Astrocyte (in vitro differentiated cells and primary cell): ENCODE measurements around the gene ZBTB33. TPM values are rescaled to one million over a fixed set of nuclear protein-coding genes. Genes with fewer than 3 reads are reported as not detected.
A peak's percentile ranks its signal among the peaks of the same experiment; 100 is the strongest.

ENCODE experiments used
- DNase-seq: peaks from one replicate; pipeline ENCODE4 v3.0.0-alpha.2; 2010; ENCODE audit warnings: low read depth
- FAIRE-seq: peaks from 2 replicates; lab custom pipeline; 2011; peaks lifted over from hg19 to GRCh38; lab: Jason Lieb, UNC
- H2AFZ ChIP-seq: 2 replicates; pipeline ENCODE4 v1.6.0; 2012; ENCODE audit warnings: low read depth, low read length, inconsistent platforms
- H3K27ac ChIP-seq: 2 replicates; pipeline ENCODE4 v1.5.1; 2011; ENCODE audit warnings: low read depth, low read length, inconsistent platforms
- H3K27me3 ChIP-seq: 2 replicates; pipeline ENCODE4 v1.6.0; 2011; ENCODE audit warnings: low read length, inconsistent platforms; ENCODE audit not compliant: insufficient read depth
- H3K36me3 ChIP-seq: 2 replicates; pipeline ENCODE4 v1.5.1; 2011; ENCODE audit warnings: low read length, inconsistent platforms; ENCODE audit not compliant: insufficient read depth
- H3K4me1 ChIP-seq: 2 replicates; pipeline ENCODE4 v1.5.1; 2011; ENCODE audit warnings: low read length, inconsistent platforms; ENCODE audit not compliant: insufficient read depth
- H3K4me2 ChIP-seq: 2 replicates; pipeline ENCODE4 v1.6.0; 2012; ENCODE audit warnings: low read length, inconsistent platforms
- H3K4me3 ChIP-seq: 2 replicates; pipeline ENCODE4 v1.5.1; 2011; ENCODE audit warnings: low read depth, mild to moderate bottlenecking, low read length, inconsistent platforms; ENCODE audit not compliant: insufficient read depth
- H3K79me2 ChIP-seq: 2 replicates; pipeline ENCODE4 v1.6.0; 2012; ENCODE audit warnings: mild to moderate bottlenecking, low read length, inconsistent platforms; ENCODE audit not compliant: insufficient read depth
- H3K9ac ChIP-seq: 2 replicates; pipeline ENCODE4 v1.6.0; 2012; ENCODE audit warnings: mild to moderate bottlenecking, low read length, inconsistent platforms
- H3K9me3 ChIP-seq: 2 replicates; pipeline ENCODE4 v1.5.1; 2012; ENCODE audit warnings: low read depth, mild to moderate bottlenecking, low read length, inconsistent platforms; ENCODE audit not compliant: insufficient read depth
- H4K20me1 ChIP-seq: 2 replicates; pipeline ENCODE4 v1.6.0; 2012; ENCODE audit warnings: low read length, inconsistent platforms; ENCODE audit not compliant: insufficient read depth
- H3K27ac Mint-ChIP-seq: one replicate; pipeline ENCODE4 v1.8.0; 2021; ENCODE audit warnings: mild to moderate bottlenecking, mixed read lengths; ENCODE audit not compliant: unreplicated experiment
- H3K27me3 Mint-ChIP-seq: one replicate; pipeline ENCODE4 v1.8.0; 2021; ENCODE audit warnings: low read depth, mixed read lengths; ENCODE audit not compliant: unreplicated experiment
- H3K36me3 Mint-ChIP-seq: one replicate; pipeline ENCODE4 v1.8.0; 2021; ENCODE audit warnings: low read depth, mixed read lengths; ENCODE audit not compliant: unreplicated experiment
- H3K4me1 Mint-ChIP-seq: one replicate; pipeline ENCODE4 v1.8.0; 2021; ENCODE audit warnings: low read depth, mixed read lengths; ENCODE audit not compliant: unreplicated experiment
- H3K4me3 Mint-ChIP-seq: one replicate; pipeline ENCODE4 v1.8.0; 2021; ENCODE audit warnings: mild to moderate bottlenecking, moderate library complexity, mixed read lengths; ENCODE audit not compliant: unreplicated experiment
- H3K9me3 Mint-ChIP-seq: one replicate; pipeline ENCODE4 v1.8.0; 2021; ENCODE audit warnings: mild to moderate bottlenecking, mixed read lengths; ENCODE audit not compliant: unreplicated experiment
- EZH2 ChIP-seq: IDR thresholded peaks from 2 replicates; pipeline ENCODE4 v1.6.1; 2012; ENCODE audit warnings: mild to moderate bottlenecking, low read length, inconsistent platforms; ENCODE audit not compliant: insufficient read depth
- total RNA-seq: library from RNA; stranded (reverse); gene quantifications from 2 replicates; pipeline ENCODE4 v1.2.1, GENCODE V29; 2021
- TF ChIP-seq, protein P1 (sequence below): IDR thresholded peaks from 2 replicates; pipeline ENCODE4 v1.5.1; 2011; ENCODE audit warnings: low read depth, mild to moderate bottlenecking, inconsistent platforms, low read length, moderate library complexity; ENCODE audit not compliant: insufficient read depth

The ZBTB33 gene
- total RNA-seq, 1 donor from 2014 or later, result 19.9 TPM

GRCh38 chrX:120238933-120239332 is 11.7 kb upstream of the ZBTB33 start:
- Mint-ChIP-seq H3K27me3 (no peaks in the 10 kb centered on the region), H3K27ac (peak overlapping the region; percentile 84), H3K9me3 (no peaks in the 10 kb centered on the region), H3K36me3 (no peaks in the 10 kb centered on the region), H3K4me3 (peak overlapping the region; percentile 73), H3K4me1 (peaks cover 11% of the 10 kb centered on the region)
- no peak for DNase-seq
- H3K4me3 ChIP-seq, result no peak overlapping the region
- H3K27me3 ChIP-seq, result no peaks in the 10 kb centered on the region
- no peaks in the 10 kb centered on the region for H3K79me2 ChIP-seq
- TF ChIP-seq, protein P1, sequence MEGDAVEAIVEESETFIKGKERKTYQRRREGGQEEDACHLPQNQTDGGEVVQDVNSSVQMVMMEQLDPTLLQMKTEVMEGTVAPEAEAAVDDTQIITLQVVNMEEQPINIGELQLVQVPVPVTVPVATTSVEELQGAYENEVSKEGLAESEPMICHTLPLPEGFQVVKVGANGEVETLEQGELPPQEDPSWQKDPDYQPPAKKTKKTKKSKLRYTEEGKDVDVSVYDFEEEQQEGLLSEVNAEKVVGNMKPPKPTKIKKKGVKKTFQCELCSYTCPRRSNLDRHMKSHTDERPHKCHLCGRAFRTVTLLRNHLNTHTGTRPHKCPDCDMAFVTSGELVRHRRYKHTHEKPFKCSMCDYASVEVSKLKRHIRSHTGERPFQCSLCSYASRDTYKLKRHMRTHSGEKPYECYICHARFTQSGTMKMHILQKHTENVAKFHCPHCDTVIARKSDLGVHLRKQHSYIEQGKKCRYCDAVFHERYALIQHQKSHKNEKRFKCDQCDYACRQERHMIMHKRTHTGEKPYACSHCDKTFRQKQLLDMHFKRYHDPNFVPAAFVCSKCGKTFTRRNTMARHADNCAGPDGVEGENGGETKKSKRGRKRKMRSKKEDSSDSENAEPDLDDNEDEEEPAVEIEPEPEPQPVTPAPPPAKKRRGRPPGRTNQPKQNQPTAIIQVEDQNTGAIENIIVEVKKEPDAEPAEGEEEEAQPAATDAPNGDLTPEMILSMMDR, result no peak
- no peak for TF ChIP-seq EZH2
- no peaks in the 10 kb centered on the region for H3K9me3 ChIP-seq
- no peaks in the 10 kb centered on the region for H4K20me1 ChIP-seq
- no peak overlapping the region for H2AFZ ChIP-seq
- H3K4me1 ChIP-seq, result no peaks in the 10 kb centered on the region
- no peak overlapping the region for H3K4me2 ChIP-seq
- no peak for FAIRE-seq
- H3K36me3 ChIP-seq, result no peaks in the 10 kb centered on the region
- H3K9ac ChIP-seq, result no peak overlapping the region
- no peak overlapping the region for H3K27ac ChIP-seq

DNA sequence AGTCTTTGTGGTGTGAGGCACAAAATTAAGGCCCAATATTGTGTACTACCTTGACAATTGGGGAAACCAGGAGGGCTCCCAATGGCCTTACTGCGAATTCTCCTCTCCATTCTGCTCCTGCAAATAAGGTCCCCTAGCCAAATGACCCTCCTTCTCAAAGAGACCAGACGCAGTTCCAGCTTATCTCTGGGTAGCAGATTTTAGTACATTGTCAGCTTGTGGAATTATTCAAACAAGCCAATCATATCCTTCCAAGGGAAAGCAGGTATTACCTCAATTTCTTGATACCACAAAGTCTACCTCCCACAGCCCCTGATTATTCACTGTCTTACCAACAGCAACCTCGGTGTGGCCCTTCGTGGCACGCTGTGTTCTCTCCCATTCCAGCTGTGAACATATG is 7.8 kb upstream of the ZBTB33 start:
- H3K4me2 ChIP-seq, result no peak overlapping the region
- Mint-ChIP-seq H3K4me1 (peaks cover 8% of the 10 kb centered on the region), H3K9me3 (no peaks in the 10 kb centered on the region), H3K27me3 (peaks cover 6% of the 10 kb centered on the region), H3K27ac (no peak overlapping the region), H3K4me3 (no peak overlapping the region), H3K36me3 (no peaks in the 10 kb centered on the region)
- H3K9me3 ChIP-seq, result no peaks in the 10 kb centered on the region
- no peak overlapping the region for H3K4me3 ChIP-seq
- no peaks in the 10 kb centered on the region for H3K36me3 ChIP-seq
- H3K9ac ChIP-seq, result no peak overlapping the region
- H3K79me2 ChIP-seq, result no peaks in the 10 kb centered on the region
- H3K27ac ChIP-seq, result no peak overlapping the region
- DNase-seq, result no peak
- TF ChIP-seq, protein P1, result no peak
- no peak for TF ChIP-seq EZH2
- H2AFZ ChIP-seq, result no peak overlapping the region
- H3K27me3 ChIP-seq, result no peaks in the 10 kb centered on the region
- no peaks in the 10 kb centered on the region for H3K4me1 ChIP-seq
- H4K20me1 ChIP-seq, result no peaks in the 10 kb centered on the region
- peak; percentile 82 for FAIRE-seq

DNA sequence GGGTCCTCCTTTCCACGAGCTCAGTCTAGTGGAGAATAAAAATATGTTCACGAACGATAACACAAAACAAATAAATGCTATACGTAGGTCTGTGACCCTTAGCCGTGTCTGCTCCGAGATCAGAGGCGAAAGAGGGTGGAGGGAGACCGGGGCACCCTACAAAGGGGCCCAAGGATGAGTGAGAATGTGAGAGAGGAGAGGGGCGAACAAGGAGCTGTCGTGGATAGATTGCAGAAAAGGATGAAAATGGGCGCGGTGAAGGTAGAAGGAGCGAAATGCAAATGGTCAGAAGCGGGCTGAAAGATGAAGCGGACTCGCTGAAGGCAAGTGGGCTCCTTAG is 6.2 kb upstream of the ZBTB33 start:
- Histone ChIP-seq H3K4me1 (no peaks in the 10 kb centered on the region), H2AFZ (peak overlapping the region; percentile 87), H3K79me2 (no peaks in the 10 kb centered on the region), H3K9me3 (no peaks in the 10 kb centered on the region), H3K4me2 (peak overlapping the region; percentile 95), H4K20me1 (no peaks in the 10 kb centered on the region), H3K9ac (peak overlapping the region; percentile 84), H3K36me3 (no peaks in the 10 kb centered on the region), H3K27me3 (no peaks in the 10 kb centered on the region), H3K27ac (peak overlapping the region; percentile 63), H3K4me3 (peak overlapping the region; percentile 81)
- Mint-ChIP-seq H3K9me3 (no peaks in the 10 kb centered on the region), H3K27me3 (peaks cover 8% of the 10 kb centered on the region), H3K4me3 (peak overlapping the region; percentile 98), H3K4me1 (no peaks in the 10 kb centered on the region), H3K27ac (peak overlapping the region; percentile 91), H3K36me3 (no peaks in the 10 kb centered on the region)
- FAIRE-seq (no peak), DNase-seq (no peak)
- TF ChIP-seq EZH2, result no peak
- TF ChIP-seq, protein P1, result no peak
